ENCODE results near the gene UBN2.

UBN2 gene

DNA sequence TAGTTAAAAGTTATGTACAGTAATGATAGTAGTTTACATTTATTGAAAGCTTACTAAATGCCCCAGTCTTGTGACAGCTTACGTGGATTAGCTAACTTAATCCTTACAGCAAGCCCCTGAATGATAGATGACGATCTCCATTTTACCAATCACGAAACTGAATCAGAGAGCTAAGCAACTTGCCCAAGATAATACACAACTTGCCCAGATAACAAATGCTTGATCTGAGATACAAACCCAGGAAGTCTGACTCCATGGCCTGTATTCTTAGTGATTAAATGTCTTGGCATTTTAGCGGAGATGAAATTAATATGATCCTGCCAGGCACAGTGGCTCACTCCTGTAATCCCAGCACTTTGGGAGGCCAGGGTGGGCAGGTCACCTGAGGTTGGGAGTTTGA lies 63.2 kb downstream of the UBN2 start:
- Histone ChIP-seq H3K4me3 (ENCODE audit: low read depth, low read length) (no peak overlapping the region), H3K36me3 (replicated peaks) (no peaks in the 10 kb centered on the region), H3K27ac (no peak overlapping the region), H3K27me3 (replicated peaks) (no peaks in the 10 kb centered on the region)
- in situ Hi-C loops (cut with HindIII; ENCODE audit: low pct_ligation_motif_present, low sequenced_read_pairs) = no loop called here
- TF ChIP-seq, protein P1, sequence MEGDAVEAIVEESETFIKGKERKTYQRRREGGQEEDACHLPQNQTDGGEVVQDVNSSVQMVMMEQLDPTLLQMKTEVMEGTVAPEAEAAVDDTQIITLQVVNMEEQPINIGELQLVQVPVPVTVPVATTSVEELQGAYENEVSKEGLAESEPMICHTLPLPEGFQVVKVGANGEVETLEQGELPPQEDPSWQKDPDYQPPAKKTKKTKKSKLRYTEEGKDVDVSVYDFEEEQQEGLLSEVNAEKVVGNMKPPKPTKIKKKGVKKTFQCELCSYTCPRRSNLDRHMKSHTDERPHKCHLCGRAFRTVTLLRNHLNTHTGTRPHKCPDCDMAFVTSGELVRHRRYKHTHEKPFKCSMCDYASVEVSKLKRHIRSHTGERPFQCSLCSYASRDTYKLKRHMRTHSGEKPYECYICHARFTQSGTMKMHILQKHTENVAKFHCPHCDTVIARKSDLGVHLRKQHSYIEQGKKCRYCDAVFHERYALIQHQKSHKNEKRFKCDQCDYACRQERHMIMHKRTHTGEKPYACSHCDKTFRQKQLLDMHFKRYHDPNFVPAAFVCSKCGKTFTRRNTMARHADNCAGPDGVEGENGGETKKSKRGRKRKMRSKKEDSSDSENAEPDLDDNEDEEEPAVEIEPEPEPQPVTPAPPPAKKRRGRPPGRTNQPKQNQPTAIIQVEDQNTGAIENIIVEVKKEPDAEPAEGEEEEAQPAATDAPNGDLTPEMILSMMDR (IDR thresholded peaks at IDR 0.05; ENCODE audit: low read depth, low read length, missing control alignments) = no peak
- no peak for DNase-seq

DNA sequence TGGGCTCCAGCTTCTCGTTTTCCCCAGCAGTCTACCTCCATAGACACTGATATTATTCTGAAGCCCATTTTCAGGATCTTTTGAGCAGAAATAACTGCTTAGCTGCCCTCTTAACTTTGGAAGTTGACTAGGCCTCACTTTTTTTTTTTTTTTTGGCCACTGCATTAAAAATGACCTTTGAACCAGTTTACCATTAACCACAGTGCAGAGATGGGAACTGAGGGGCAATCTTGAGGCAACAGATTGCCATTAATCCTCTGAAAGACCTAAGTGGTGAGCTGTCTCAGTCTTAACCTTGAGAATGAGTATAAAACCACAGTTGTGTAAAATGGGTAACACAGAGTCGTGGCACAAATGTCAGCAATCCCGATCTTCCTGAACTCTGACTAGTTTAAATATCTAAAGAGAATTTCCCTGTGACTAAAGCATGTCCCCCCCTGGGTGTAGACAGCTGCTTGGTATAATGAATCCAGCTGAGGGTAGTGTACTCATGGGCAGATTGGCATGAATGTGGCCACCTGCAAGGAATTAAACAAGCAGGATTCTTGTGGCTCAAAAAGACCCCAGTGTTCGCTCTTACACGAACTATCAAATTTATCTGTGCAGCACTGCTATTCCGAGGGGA lies 64.0 kb downstream of the UBN2 start:
- TF ChIP-seq, protein P1 (IDR thresholded peaks at IDR 0.05; ENCODE audit: low read depth, low read length, missing control alignments) = no peak
- Histone ChIP-seq H3K27ac (no peak overlapping the region), H3K27me3 (replicated peaks) (no peaks in the 10 kb centered on the region), H3K36me3 (replicated peaks) (no peaks in the 10 kb centered on the region), H3K4me3 (ENCODE audit: low read depth, low read length) (no peak overlapping the region)
- DNase-seq = no peak
- in situ Hi-C loops (cut with HindIII; ENCODE audit: low pct_ligation_motif_present, low sequenced_read_pairs) = no loop called here

DNA sequence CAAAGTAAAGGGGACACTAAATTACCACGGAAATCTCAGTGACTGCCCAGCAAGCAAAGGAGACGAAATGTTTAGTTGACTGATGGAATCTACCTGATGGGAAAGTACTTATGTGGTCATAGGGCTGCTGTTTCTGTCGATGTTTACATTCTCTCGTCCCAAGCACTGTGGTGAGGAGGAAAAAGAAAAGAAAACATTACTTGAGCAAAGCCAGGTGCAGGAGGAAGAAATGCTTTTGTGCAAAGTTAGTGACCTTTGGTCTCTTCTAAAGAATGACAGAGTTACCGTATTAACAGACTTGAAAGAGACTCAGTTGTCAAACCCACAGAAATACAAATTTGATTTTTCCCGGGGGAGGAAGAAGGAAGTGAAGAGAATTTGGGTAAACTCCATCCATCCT lies 66.8 kb downstream of the UBN2 start:
- in situ Hi-C loops (cut with HindIII; ENCODE audit: low pct_ligation_motif_present, low sequenced_read_pairs) = no loop called here
- Histone ChIP-seq H3K27ac (no peak overlapping the region), H3K36me3 (replicated peaks) (no peaks in the 10 kb centered on the region), H3K4me3 (ENCODE audit: low read depth, low read length) (no peak overlapping the region), H3K27me3 (replicated peaks) (no peaks in the 10 kb centered on the region)
- DNase-seq = no peak
- TF ChIP-seq, protein P1 (IDR thresholded peaks at IDR 0.05; ENCODE audit: low read depth, low read length, missing control alignments) = no peak

DNA sequence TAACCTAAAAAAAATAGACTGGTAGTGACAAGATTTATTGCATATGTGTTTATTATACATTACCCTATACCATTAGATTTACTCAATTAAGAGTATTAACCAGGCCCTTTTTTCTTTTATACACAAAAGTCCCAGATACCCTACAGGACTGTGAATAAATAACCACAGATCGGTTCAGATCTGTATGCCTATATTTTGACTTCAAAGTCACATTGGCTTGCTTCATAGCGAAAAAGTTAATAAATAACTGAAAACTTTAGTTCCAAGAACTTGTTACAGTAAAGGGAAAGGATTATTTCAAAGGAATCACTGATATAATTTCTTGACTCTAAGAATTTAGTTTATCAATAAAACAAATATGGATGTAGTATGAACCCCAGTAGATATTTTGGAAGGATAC lies 68.3 kb downstream of the UBN2 start:
- DNase-seq = no peak
- TF ChIP-seq, protein P1 (IDR thresholded peaks at IDR 0.05; ENCODE audit: low read depth, low read length, missing control alignments) = no peak
- Histone ChIP-seq H3K27ac (no peak overlapping the region), H3K4me3 (ENCODE audit: low read depth, low read length) (no peak overlapping the region), H3K27me3 (replicated peaks) (no peaks in the 10 kb centered on the region), H3K36me3 (replicated peaks) (no peaks in the 10 kb centered on the region)
- in situ Hi-C loops (cut with HindIII; ENCODE audit: low pct_ligation_motif_present, low sequenced_read_pairs) = no loop called here

DNA sequence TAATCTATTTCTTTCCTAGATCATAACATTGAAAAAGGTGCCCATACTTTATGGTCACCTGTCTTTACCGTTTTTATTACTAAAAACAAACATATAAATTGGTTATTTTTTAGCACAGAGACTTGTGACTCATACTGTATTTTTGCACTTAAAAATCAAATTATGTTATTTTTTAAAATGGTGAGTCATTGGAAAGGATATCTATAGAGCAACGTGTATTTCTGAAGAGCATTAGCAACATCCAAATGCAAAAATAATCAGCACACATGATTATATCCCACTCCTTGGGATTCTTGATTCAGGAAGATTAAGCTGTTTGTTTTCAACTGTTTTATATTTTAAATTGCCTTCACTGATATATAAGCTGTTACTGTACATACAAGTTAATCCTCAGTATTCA lies 69.4 kb downstream of the UBN2 start:
- no peak overlapping the region for H3K27ac ChIP-seq
- DNase-seq = no peak

More for the DNA sequence above, 69.4 kb downstream of the UBN2 start:
- in situ Hi-C loops (cut with HindIII; ENCODE audit: low pct_ligation_motif_present, low sequenced_read_pairs) = no loop called here
- H3K36me3 ChIP-seq (replicated peaks) = no peaks in the 10 kb centered on the region
- H3K27me3 ChIP-seq (replicated peaks) = no peaks in the 10 kb centered on the region
- TF ChIP-seq, protein P1 (IDR thresholded peaks at IDR 0.05; ENCODE audit: low read depth, low read length, missing control alignments) = no peak
- H3K4me3 ChIP-seq (ENCODE audit: low read depth, low read length) = no peak overlapping the region

Measured in brain microvascular endothelial cell (primary cell).